Stimulated activated CD8-positive, alpha-beta memory T cell treated with anti-CD3 and anti-CD28 coated beads, Interleukin-7, amount 100 ng/mL, for 48 hours (primary cell): ENCODE data around the gene TRIP13.

Source experiments
- DNase-seq, 2 donors: peaks; one replicate each; pipeline ENCODE4 v3.0.0-alpha.2; 2020; ENCODE audit warnings: low read depth in 1 of 2; ENCODE audit errors: extremely low read depth in 1 of 2

The TRIP13 gene

GRCh38 chr5:949815-950560 is 57.3 kb downstream of the TRIP13 start:
- DNase-seq, result no peak

- DNase-seq, result no peak
Observed at GRCh38 chr5:951940-952596, 59.4 kb downstream of the TRIP13 start.

- no peak for DNase-seq
Observed at GRCh38 chr5:952597-953271, 60.0 kb downstream of the TRIP13 start.

- no peak for DNase-seq
Observed at GRCh38 chr5:953535-954449, 61.1 kb downstream of the TRIP13 start.

GRCh38 chr5:955886-956761 is 63.4 kb downstream of the TRIP13 start:
- DNase-seq, result no peak

GRCh38 chr5:956941-957747 is 64.5 kb downstream of the TRIP13 start:
- peak; percentile 34 to 49 for DNase-seq

- DNase-seq, result no peak
Observed at GRCh38 chr5:957748-958485, 65.2 kb downstream of the TRIP13 start.

- no peak for DNase-seq
Observed at GRCh38 chr5:958701-959571, 66.3 kb downstream of the TRIP13 start.

GRCh38 chr5:959581-960531 is 67.2 kb downstream of the TRIP13 start:
- DNase-seq, result no peak

- no peak for DNase-seq
Observed at GRCh38 chr5:960551-960950, 67.9 kb downstream of the TRIP13 start.

GRCh38 chr5:961002-961710 is 68.5 kb downstream of the TRIP13 start:
- DNase-seq, result no peak

- DNase-seq, result no peak
Observed at GRCh38 chr5:961711-962240, 69.1 kb downstream of the TRIP13 start.

- DNase-seq, result no peak
Observed at GRCh38 chr5:962386-962785, 69.7 kb downstream of the TRIP13 start.

GRCh38 chr5:962801-963200 is 70.1 kb downstream of the TRIP13 start:
- no peak for DNase-seq

- no peak for DNase-seq
Observed at GRCh38 chr5:963310-963672, 70.6 kb downstream of the TRIP13 start.
